ENCODE data around the gene OR5AU1. TPM values are rescaled to one million over a fixed set of nuclear protein-coding genes. Genes with fewer than 3 reads are reported as not detected.
A peak's percentile ranks its signal among the peaks of the same experiment; 100 is the strongest.

The OR5AU1 gene
- total RNA-seq, 2 donors from 2014 or later: not detected

DNA sequence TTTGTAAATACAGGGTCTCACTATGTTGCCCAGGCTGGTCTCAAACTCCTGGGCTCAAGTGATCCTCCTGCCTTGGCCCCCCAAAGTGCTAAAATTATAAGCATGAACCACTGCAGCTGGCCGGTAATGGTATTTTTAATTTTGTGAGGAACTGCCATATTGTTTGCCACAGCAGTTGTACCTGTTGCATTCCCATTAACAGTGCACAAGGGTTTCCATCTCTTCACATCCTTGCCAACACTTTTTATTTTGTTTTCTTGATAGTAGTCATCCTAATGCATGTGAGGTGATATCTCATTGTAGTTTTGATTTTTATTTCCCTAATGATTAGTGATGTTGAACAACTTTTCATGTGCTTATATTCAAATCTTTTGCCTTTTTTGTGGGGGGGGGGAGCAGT is 13.5 kb downstream of the OR5AU1 start:
- ATAC-seq (no peak), DNase-seq (no peak)
- H3K4me3 ChIP-seq: no peak overlapping the region
- H3K27ac ChIP-seq: no peak overlapping the region
- H3K27me3 ChIP-seq: no peaks in the 10 kb centered on the region
- 93 to 100% methylated on average over 1 of the region's 1 CpG for WGBS, 2 donors
- peaks cover 0 to 13% (median 0%) of the 10 kb centered on the region in 3 donors for H3K9me3 ChIP-seq
- TF ChIP-seq, protein P1, sequence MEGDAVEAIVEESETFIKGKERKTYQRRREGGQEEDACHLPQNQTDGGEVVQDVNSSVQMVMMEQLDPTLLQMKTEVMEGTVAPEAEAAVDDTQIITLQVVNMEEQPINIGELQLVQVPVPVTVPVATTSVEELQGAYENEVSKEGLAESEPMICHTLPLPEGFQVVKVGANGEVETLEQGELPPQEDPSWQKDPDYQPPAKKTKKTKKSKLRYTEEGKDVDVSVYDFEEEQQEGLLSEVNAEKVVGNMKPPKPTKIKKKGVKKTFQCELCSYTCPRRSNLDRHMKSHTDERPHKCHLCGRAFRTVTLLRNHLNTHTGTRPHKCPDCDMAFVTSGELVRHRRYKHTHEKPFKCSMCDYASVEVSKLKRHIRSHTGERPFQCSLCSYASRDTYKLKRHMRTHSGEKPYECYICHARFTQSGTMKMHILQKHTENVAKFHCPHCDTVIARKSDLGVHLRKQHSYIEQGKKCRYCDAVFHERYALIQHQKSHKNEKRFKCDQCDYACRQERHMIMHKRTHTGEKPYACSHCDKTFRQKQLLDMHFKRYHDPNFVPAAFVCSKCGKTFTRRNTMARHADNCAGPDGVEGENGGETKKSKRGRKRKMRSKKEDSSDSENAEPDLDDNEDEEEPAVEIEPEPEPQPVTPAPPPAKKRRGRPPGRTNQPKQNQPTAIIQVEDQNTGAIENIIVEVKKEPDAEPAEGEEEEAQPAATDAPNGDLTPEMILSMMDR (IDR thresholded peaks at IDR 0.05): no peak
- TF ChIP-seq POLR2A (IDR thresholded peaks at IDR 0.05): no peak
- intact Hi-C loops (cut with DNase I): no loop called here
- no peaks in the 10 kb centered on the region for H3K4me1 ChIP-seq
- no peaks in the 10 kb centered on the region for H3K36me3 ChIP-seq (replicated peaks in 1 of 2; ENCODE audit: insufficient read depth in 1 of 2, low read depth in 2 of 2)

DNA sequence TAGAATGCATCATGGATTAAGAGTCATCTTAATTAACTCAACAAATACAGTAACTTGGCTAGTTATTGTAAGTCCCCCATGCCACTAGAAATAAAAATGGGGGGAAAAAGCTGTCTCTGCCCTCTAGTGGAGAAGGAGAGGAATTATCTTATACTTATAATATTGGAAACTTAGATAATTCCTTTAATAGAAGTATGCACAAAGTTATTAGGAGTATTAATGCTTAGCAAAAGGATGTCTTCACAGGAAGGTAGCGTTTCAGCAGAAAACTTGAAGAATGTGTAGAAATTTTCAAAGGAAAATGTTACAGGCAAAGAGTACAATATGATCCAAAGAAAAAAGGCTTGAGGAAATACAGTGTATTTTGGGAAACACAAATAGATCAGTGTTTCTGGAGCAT is 19.8 kb downstream of the OR5AU1 start:
- no peak overlapping the region for H3K27ac ChIP-seq
- TF ChIP-seq, protein P1 (IDR thresholded peaks at IDR 0.05): peak; percentile 17 to 65 (median 44)
- TF ChIP-seq POLR2A (IDR thresholded peaks at IDR 0.05): no peak
- H3K27me3 ChIP-seq: no peaks in the 10 kb centered on the region
- DNase-seq (no peak), ATAC-seq (no peak)
- intact Hi-C loops (cut with DNase I): no loop called here
- no peaks in the 10 kb centered on the region for H3K36me3 ChIP-seq (replicated peaks in 1 of 2; ENCODE audit: insufficient read depth in 1 of 2, low read depth in 2 of 2)
- no peaks in the 10 kb centered on the region for H3K9me3 ChIP-seq
- H3K4me3 ChIP-seq: no peak overlapping the region
- no peaks in the 10 kb centered on the region for H3K4me1 ChIP-seq
- WGBS, 2 donors: 8 to 22% methylated on average over 1 of the region's 1 CpG

DNA sequence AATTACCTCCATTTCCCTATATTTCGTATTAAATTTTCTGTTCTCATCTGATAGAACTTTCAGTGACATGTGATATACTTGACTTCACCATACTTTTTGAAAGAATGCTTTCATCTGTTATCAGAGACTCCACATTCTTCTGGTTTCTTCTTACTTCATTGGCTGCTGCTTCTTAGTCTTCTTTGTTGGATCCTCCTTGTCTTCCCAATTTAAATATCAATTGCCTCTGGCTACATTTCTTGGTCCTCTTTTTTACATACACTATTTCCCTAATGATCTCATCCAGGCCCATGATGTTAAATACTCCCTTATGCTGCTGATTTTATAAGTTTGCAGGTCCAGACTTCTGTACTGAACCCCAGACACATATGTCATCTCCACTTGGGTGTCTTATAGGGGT is 22.0 kb downstream of the OR5AU1 start:
- Histone ChIP-seq H3K4me1 (no peaks in the 10 kb centered on the region), H3K27me3 (no peaks in the 10 kb centered on the region), H3K4me3 (no peak overlapping the region), H3K27ac (no peak overlapping the region), H3K36me3 (replicated peaks in 1 of 2; ENCODE audit: insufficient read depth in 1 of 2, low read depth in 2 of 2) (no peaks in the 10 kb centered on the region), H3K9me3 (no peaks in the 10 kb centered on the region)
- intact Hi-C loops (cut with DNase I): no loop called here
- DNase-seq (no peak), ATAC-seq (no peak)
- TF ChIP-seq POLR2A (IDR thresholded peaks at IDR 0.05): no peak
- TF ChIP-seq, protein P1 (IDR thresholded peaks at IDR 0.05): no peak
- 23 to 42% methylated on average over 1 of the region's 1 CpG for WGBS, 2 donors

DNA sequence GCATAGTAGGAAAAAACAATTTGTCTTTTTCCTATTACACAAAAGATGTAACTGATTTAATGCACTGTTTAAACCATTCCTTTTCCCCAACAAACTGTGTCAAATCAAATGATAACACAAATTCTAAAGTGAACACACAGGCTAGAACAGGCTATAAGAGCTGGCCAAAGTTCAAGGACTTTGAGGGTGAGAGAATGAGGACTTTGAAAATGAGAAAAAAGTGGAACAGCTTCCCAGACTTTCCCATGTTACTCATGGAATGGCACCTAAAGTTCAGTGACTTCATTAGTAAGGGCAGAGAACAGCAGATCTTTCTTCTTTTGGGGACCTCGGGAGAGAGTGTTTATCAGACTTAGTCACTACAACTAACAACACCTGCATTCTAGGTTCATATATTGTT is 32.4 kb downstream of the OR5AU1 start:
- Histone ChIP-seq H3K27ac (no peak overlapping the region), H3K4me1 (no peaks in the 10 kb centered on the region), H3K9me3 (no peaks in the 10 kb centered on the region), H3K36me3 (replicated peaks in 1 of 2; ENCODE audit: insufficient read depth in 1 of 2, low read depth in 2 of 2) (no peaks in the 10 kb centered on the region), H3K27me3 (no peaks in the 10 kb centered on the region), H3K4me3 (no peak overlapping the region)
- intact Hi-C loops (cut with DNase I): no loop called here
- DNase-seq (no peak), ATAC-seq (no peak)
- TF ChIP-seq, protein P1 (IDR thresholded peaks at IDR 0.05): no peak
- TF ChIP-seq POLR2A (IDR thresholded peaks at IDR 0.05): no peak
- whole genome bisulfite sequencing, 2 donors: 65 to 71% methylated on average over 1 of the region's 1 CpG

DNA sequence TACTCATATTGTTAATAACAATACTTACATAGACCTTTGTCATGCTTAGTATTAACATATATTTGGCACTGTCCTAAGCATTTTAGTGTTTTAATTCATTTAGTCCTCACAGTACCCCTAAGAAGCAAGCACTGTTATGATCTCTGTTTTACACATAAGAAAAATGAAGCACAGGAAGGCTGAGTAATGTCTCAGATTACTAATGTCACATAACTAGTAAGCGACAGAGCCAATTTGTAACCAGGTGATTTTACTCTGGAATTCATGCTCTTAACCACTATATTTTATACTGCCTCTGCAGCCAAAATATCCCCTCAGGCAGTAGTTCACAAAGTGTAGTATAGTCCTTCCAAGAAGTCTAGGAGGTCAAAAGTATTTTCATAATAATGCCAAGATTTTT is 34.7 kb downstream of the OR5AU1 start:
- WGBS, 2 donors: 54 to 73% methylated on average over 1 of the region's 1 CpG
- Histone ChIP-seq H3K9me3 (no peaks in the 10 kb centered on the region), H3K36me3 (replicated peaks in 1 of 2; ENCODE audit: insufficient read depth in 1 of 2, low read depth in 2 of 2) (no peaks in the 10 kb centered on the region), H3K4me1 (no peaks in the 10 kb centered on the region), H3K4me3 (no peak overlapping the region), H3K27ac (no peak overlapping the region), H3K27me3 (no peaks in the 10 kb centered on the region)
- no peak for ATAC-seq
- TF ChIP-seq, protein P1 (IDR thresholded peaks at IDR 0.05): no peak
- TF ChIP-seq POLR2A (IDR thresholded peaks at IDR 0.05): no peak
- intact Hi-C loops (cut with DNase I): no loop called here
- DNase-seq: no peak
